MG63 (cell line): ENCODE data around the gene BSDC1. TPM values are rescaled to one million over a fixed set of nuclear protein-coding genes. Genes with fewer than 3 reads are reported as not detected.
"Not testable (repeated sequence)": the region's sequence is repeated elsewhere in the genome, so short reads cannot be mapped to it uniquely, and the experiment has no call there.

Experiments used
- DNase-seq: peaks from one replicate; pipeline ENCODE4 v3.0.0-alpha.2; 2020
- H3K27me3 ChIP-seq: fragments of 250-450 bp; sonication (Bioruptor Pico); 2 replicates; pipeline ENCODE4 v1.5.1; 2020; ENCODE audit warnings: mild to moderate bottlenecking, moderate library complexity
- H3K36me3 ChIP-seq: fragments of 250-450 bp; sonication (Bioruptor Pico); 2 replicates; pipeline ENCODE4 v1.5.1; 2020; ENCODE audit warnings: mild to moderate bottlenecking, moderate library complexity
- H3K4me3 ChIP-seq: fragments of 250-450 bp; sonication (Bioruptor Pico); 2 replicates; pipeline ENCODE4 v1.5.1; 2020; ENCODE audit warnings: mild to moderate bottlenecking, moderate library complexity
- H3K9me3 ChIP-seq: fragments of 250-450 bp; sonication (Bioruptor Pico); 2 replicates; pipeline ENCODE4 v1.5.1; 2020; ENCODE audit warnings: mild to moderate bottlenecking, moderate library complexity
- total RNA-seq: library from RNA; depleted of rRNA; stranded (reverse); fragments of >200 nt; shearing (Covaris generic); gene quantifications from 2 replicates; pipeline ENCODE4 v1.2.3, GENCODE V29; 2014; ENCODE audit warnings: low replicate concordance

The BSDC1 gene
- total RNA-seq, 1 experiment from 2014 or later: 52.2 TPM

DNA sequence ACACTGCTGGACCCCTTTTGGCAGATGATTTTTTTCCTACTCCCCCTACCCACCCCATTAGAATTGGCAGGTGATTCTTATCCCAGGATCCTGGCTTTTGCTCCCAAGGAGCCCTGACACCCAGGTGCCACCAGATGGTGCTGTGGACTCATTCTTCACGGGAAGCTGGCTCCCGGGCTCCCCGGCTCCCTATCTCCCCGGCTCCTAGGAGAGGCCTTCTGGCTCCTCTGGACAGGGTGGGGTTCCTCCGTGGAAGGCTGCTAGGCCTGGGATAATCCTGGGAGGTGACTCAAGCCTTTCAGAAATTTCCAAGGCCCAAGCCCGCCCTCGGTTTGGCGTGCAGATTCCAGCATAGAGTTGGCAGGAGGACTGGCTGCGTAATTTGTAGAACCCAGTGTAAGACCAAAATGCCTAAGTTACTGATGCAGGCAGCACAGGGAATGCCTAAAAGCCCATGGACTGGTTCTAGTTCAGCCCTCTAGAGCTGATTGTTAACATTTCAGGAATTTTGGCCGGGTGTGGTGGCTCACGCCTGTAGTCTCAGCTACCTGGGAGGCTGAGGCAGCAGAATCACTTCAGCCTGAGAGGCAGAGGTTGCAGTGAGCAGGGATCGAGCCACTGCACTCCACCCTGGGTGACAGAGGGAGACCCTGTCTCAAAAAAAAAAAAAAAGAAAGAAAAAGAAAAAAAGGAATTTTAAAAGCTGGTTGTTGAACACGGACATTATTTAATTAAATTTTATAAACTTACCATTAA is 6.8 kb upstream of the BSDC1 start:
- Histone ChIP-seq H3K36me3 (no peaks in the 10 kb centered on the region), H3K27me3 (no peaks in the 10 kb centered on the region), H3K9me3 (no peaks in the 10 kb centered on the region), H3K4me3 (no peak overlapping the region)
- DNase-seq: peak; percentile 94

DNA sequence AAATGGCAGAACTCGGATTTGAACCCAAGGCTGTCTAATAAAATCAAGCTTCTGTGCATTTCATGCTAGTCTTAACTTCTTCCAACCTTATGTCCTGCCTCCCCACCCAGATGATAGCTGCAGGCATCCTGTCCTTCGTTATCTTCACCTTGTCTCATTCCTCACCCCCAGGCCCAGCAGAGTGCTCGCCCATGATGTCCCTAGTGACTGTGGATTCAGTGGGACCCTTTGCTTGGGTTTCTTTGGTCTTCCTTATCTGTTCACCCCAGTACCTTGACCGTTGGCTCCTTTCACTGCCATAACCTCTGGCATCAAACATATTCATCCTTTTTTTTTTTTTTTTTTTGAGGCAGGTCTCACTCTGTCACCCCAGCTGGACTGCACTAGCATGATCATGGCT is 5.6 kb upstream of the BSDC1 start:
- Histone ChIP-seq H3K4me3 (no peak overlapping the region), H3K27me3 (no peaks in the 10 kb centered on the region), H3K36me3 (no peaks in the 10 kb centered on the region), H3K9me3 (no peaks in the 10 kb centered on the region)
- no peak for DNase-seq

DNA sequence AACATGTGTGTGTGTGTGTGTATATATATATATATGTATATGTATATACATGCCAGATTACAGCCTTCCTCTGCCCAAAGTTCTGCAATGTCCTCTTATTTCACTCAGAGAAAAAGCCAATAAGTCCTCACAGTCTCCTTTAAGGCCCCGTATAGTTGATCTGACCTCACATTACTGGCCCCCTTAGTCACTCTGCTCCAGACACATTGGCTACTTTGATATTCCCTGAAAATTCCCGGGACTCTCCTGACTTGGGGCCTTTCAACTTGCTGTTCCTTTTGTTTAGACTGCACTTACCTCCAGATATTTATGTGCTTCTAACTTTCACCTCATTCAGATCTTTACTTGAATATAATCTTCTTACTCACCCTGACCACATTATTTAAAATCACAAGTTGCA is 4.2 kb upstream of the BSDC1 start:
- H3K27me3 ChIP-seq: no peaks in the 10 kb centered on the region
- no peak for DNase-seq
- no peaks in the 10 kb centered on the region for H3K9me3 ChIP-seq
- H3K4me3 ChIP-seq: no peak overlapping the region
- H3K36me3 ChIP-seq: no peaks in the 10 kb centered on the region; the same call in 1 of the 2 replicates

DNA sequence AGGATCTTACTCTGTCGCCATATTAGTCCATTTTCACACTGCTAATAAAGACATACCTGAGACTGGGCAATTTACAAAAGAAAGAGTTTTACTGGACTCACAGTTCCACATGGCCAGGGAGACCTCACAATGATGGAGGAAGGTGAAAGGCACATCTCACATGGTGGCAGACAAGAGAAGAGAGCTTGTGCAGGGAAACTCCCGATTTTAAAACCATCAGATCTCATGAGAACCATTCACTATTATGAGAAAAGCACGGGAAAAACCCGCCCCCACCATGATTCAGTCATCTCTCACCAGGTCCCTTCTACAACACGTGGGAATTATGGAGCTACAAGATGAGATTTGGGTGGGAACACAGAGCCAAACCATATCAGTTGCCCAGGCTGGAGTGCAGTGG is 2.3 kb upstream of the BSDC1 start:
- DNase-seq, H3K36me3 ChIP-seq, H3K27me3 ChIP-seq: not testable (repeated sequence)

DNA sequence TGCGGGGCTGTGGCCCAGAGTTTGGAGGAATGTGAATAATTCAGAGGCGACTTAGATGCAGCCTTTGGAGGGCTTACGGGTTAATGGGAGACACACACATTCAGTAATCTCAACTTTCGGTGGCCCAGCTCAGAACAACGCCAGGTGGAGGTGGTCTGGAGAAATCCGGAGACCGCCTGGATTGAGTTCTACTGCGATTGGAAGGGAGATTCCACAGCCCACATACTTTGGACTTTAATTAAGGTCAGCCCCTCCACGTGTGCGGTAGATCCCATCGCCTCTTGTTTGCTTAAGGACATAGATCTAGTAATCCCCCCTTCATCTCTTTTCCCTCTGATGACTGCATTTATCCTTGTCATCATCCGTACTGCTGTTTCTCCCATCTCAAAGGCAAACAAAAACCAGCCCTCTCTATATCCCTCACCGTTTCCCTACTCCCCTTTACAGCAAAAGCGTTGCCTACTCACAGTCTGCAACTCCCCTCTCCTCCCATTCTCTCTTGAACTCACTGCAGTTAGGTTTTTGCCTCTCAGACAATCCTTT is 720 bp upstream of the BSDC1 start:
- Histone ChIP-seq H3K27me3 (no peaks in the 10 kb centered on the region), H3K4me3 (peak overlapping the region; percentile 84), H3K9me3 (no peaks in the 10 kb centered on the region), H3K36me3 (peaks cover 16% of the 10 kb centered on the region)
- no peak for DNase-seq

More for the DNA sequence above, 2.3 kb upstream of the BSDC1 start:
- H3K4me3 ChIP-seq, H3K9me3 ChIP-seq: not testable (repeated sequence)

DNA sequence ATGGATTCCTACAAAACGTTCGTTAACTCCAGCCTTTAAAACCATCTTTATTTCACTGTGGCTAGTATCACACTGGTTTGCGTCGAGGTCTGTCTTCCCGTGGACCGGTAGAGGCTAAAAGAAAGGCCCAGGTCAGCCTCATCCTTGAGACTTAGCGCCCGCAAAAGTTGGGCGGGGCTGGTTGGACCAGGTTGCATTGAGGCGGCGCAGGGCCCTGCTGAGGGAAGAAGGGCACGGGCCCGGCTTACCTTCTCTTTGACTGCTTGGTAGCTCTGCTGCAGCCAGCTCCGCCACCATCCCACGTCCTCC is 455 bp downstream of the BSDC1 start:
- Histone ChIP-seq H3K27me3 (no peaks in the 10 kb centered on the region), H3K9me3 (no peaks in the 10 kb centered on the region), H3K4me3 (peak overlapping the region; percentile 84), H3K36me3 (peaks cover 21% of the 10 kb centered on the region)
- DNase-seq: peak; percentile 56

DNA sequence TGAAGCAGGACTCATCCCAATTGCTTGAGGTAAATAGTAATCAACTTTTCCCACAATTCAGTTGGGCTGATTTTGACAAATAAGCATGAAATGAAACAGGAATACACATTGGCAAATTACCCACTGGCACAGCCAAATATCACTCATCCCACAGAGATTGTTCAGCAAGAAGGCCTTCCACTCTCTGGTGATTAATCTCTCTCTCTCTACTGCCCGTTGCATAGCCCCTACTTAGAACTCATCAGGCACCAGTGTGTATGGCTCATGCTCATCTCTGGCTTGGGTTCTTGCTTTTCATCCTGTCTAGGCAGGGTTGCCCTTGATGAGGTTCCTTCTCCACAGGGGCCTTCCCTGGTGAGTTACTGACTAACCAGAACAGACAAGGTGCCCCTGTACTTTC is 1.1 kb downstream of the BSDC1 start:
- peak; percentile 53 for DNase-seq
- H3K27me3 ChIP-seq: no peaks in the 10 kb centered on the region
- no peaks in the 10 kb centered on the region for H3K9me3 ChIP-seq
- H3K4me3 ChIP-seq: peak overlapping the region; percentile 84
- H3K36me3 ChIP-seq: peaks cover 24% of the 10 kb centered on the region

DNA sequence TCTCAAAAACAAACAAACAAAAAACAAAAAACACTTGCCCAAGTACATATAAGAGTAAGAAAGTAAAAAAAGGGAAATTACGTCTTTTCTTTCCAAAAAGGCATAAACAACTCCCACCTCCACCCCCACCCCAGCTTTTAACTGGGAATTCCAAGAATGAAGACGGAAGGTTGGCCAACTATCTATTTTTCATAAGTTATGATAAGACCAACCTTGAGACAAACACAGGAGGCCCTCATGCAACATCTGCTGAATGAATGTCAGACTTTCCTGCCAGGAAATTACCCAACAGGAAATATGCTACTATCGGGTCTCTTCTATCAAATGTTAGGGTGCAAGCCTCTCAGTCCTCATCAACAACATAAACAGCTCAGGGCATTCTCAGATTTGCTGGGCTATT is 1.9 kb downstream of the BSDC1 start:
- Histone ChIP-seq H3K27me3 (no peaks in the 10 kb centered on the region), H3K36me3 (peaks cover 30% of the 10 kb centered on the region), H3K4me3 (no peak overlapping the region), H3K9me3 (no peaks in the 10 kb centered on the region)
- no peak for DNase-seq

DNA sequence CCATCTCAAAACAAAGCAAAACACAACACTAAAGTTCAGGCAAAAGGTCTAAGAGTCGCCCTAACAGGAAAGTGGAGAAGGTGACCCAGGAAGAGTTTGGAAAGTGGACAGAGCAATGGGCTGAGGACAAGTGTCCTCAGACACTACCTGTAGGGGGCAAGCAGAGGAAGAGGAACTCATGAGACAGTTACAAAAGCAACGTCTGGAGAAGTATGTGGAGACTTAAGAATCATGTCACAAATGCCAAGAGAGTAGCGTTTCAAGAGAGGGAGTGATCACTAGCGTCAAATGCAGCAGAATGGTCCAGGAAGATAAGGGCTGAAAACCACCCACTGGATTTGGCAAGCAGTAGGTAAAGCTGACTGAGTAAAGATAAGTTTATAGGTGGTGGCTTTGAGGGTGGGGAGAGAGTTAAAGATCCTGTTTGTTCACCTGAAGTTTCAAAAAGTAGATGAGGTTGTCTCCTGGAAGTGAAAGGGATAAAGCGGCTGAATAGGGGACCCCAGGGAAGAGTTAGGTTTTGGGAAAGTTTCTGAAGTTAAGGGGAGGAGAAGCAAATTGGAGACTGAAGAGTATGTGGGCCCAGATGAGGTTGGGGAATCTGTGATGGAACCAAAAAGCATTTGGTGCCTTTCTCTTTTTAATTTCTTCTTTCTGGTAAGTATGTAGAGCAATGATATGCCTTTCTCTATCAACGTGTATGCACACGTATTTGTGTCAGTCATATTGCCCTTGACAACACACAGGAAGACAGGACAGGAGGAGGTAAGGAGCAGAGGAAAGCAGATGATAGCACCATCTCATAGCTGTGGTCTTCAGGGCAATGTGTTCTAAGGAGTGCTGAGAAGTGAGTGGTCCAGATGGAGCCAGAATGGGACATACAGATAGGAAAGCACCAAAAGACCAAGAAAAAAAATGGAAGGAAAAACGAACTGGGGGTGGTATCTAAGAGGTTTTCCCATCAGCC is 3.1 kb downstream of the BSDC1 start:
- Histone ChIP-seq H3K4me3 (no peak overlapping the region), H3K27me3 (no peaks in the 10 kb centered on the region), H3K9me3 (no peaks in the 10 kb centered on the region), H3K36me3 (peaks cover 35% of the 10 kb centered on the region)
- no peak for DNase-seq

DNA sequence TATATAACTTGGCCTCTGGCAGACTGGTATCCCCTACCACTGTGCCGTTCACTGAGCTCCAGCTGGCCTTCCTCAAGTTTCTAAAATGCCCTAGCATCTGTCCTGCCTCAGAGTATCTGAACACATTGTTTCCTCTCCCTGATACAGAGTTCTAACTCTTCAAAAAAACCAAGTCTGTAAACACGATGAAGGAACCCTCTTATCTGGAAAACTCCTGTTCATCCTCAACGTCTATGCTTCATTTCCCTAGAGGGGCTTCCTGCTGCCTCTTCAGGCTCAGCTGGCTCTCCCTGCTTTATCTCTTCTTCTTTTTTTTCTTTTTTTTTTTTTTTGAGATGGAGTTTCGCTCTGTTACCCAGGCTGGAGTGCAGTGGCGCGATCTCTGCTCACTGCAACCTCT is 5.6 kb downstream of the BSDC1 start:
- DNase-seq: no peak
- Histone ChIP-seq H3K9me3 (no peaks in the 10 kb centered on the region), H3K36me3 (peaks cover 52% of the 10 kb centered on the region), H3K27me3 (no peaks in the 10 kb centered on the region), H3K4me3 (no peak overlapping the region)

DNA sequence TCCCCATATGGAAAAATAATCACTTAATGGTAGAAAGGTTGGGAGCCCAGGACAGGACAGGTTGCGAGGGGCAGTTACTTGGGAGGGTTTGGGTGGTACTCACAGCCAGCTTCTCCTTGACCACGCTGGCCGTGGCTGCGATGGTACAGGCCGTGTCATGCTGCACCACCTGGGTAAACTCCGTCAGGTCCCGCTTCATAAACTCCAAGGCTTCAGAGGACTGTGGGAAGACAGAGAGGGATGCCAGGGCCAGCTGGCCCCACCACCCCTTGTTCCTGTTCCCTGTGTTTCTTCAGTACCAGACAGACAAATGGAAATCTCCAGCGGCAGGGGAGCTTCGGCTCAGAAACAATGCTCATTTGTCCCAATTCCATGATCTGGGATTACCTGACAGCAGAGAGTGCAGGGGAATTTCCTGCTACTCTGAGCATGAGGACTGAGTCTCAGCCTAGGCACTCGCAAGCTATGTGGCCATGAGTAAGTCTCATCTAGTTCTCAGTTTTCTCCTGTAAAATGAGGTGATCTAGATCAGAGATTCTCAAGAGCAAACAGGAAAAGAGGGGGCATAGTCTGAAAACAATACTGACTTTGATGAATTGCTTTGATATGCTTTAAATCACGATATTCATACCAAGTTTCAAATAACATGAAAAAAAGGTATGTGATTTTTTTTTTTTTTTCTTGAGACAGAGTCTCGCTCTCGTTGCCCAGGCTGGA is 7.4 kb downstream of the BSDC1 start:
- no peaks in the 10 kb centered on the region for H3K9me3 ChIP-seq
- peaks cover 57% of the 10 kb centered on the region for H3K36me3 ChIP-seq
- DNase-seq: no peak
- no peak overlapping the region for H3K4me3 ChIP-seq
- H3K27me3 ChIP-seq: no peaks in the 10 kb centered on the region

DNA sequence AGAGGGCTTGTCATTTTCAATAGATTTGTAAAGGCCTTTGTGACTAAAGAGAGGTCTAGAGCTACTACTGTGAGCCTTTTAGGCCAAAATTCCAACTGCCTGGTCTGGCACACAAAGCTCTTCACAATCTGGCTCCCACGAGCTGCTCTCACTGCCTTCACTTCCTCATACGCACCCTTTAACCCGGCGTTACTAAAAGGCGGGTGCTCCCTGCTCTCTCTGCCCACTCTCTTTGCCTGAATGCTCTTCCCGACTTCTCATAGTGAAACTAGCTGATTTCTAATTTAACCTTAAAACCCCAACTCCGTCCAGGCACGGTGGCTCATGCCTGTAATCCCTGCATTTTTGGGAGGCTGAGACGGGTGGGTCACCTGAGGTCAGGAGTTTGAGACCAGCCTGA is 14.2 kb downstream of the BSDC1 start:
- Histone ChIP-seq H3K36me3 (peaks cover 48% of the 10 kb centered on the region), H3K27me3 (no peaks in the 10 kb centered on the region), H3K9me3 (no peaks in the 10 kb centered on the region), H3K4me3 (no peak overlapping the region)
- DNase-seq: no peak

DNA sequence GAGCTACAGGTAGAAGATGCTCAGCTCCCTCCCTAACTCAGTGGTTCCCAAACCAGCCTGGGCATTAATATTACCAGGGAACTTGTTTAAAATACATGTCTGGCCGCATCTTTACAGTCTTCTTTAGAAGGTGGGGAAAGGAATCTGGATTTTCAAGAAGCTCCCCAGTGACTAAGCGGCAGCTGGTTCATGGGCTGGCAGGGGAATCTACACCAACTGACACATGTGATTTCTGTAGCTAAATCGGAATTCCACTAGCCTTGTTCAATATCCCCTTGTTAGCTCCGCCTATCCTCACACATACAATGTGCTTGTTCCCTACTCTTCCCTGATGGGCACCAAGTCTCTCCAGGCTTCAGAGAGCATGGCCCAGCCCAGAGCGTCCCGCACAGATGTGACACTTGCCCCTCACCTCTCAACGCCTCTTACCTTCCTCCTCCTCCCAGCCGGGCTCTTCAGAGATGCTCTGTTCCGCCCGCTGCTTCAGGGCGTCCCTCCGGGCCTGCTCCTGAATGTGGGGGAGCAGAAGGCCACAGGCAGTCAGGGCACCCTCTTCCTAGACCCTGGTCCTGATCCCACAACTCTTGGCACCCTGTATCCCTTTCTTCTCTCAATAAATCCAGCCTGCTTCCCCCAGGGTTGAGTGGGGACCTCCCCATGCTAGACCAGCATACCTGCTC is 16.6 kb downstream of the BSDC1 start:
- H3K4me3 ChIP-seq: no peak overlapping the region
- no peaks in the 10 kb centered on the region for H3K9me3 ChIP-seq
- H3K36me3 ChIP-seq: peaks cover 45% of the 10 kb centered on the region
- DNase-seq: no peak
- H3K27me3 ChIP-seq: no peaks in the 10 kb centered on the region

DNA sequence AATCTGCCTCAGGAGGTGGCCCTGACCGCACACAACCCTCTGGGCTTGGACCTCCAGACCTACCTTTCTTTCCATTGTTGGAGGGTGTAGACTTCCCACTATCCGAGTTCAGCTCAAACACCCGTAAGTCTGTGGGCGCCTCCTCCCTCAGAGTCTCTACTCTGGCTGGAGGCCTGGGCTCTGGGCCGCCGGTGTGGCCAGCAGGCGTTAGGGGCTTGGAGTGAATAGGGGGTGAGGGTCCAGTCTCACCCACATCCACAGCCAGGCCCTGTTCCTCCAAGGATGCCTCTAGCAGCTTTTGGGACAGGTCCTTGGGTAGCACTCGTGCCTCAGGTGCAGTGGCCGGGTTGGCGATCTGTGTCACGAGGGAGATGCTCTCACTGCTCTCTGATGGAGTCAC is 18.0 kb downstream of the BSDC1 start:
- Histone ChIP-seq H3K4me3 (no peak overlapping the region), H3K9me3 (no peaks in the 10 kb centered on the region), H3K27me3 (no peaks in the 10 kb centered on the region), H3K36me3 (peaks cover 39% of the 10 kb centered on the region)
- no peak for DNase-seq

DNA sequence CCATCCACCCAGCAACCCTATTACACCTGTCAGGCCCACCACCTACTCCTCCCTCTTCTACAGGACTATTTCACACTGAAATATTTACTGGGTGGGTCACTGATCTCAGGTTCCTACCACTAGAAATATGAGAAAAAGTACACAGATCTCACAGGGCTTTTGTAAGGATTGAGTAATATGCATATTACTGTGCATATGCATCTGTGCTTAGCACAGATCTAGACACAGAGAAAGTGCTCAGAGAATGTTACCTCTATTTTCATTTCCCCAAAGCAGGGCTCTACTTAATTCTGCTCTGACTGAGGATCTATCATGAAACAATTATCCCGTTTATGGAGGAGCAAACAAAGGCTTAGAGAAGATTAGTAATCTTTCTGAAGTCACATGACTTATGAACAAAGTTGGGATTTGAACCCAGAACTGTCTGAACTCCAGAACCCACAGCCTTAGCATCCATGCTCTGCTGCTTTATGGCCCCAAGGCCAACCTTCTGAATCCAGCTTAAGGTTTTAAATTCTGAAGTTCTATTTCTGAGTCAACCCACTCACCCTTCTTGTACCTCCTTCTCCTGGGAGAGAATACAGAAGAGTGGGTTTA is 20.1 kb downstream of the BSDC1 start:
- Histone ChIP-seq H3K4me3 (no peak overlapping the region), H3K27me3 (no peaks in the 10 kb centered on the region), H3K36me3 (peaks cover 28% of the 10 kb centered on the region; the same call in 1 of the 2 replicates), H3K9me3 (no peaks in the 10 kb centered on the region)
- no peak for DNase-seq

DNA sequence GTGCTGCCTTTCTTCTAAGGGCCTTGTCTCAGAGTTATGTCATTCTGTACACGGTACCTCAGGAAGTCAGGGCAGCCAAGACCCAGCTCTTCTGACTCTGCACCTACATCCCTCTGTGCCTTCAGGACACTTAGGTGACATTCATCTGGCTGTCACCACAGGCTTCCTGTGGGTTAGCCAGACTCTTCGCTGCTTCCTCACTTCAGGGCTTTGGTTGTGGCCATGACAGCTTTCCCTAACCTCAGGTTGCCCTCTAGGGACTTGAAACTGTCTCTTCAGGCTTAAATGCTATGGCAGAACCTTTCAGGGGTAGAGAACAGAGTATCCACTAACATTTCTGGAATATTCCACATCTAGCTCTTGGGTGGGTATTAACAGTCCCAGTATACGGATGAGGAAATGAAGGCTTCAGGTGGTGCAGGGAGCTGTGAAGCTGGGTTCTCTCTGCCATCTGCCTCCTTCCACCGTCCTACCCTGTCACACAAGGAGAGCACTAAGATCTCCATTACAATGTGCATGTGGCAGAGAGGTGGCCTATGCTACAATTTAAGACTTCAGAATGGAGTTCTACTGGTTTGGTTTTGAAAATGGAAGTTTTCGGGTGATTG is 22.0 kb downstream of the BSDC1 start:
- DNase-seq: no peak
- H3K36me3 ChIP-seq: peaks cover 24% of the 10 kb centered on the region
- H3K27me3 ChIP-seq: no peaks in the 10 kb centered on the region
- H3K4me3 ChIP-seq: no peak overlapping the region
- no peaks in the 10 kb centered on the region for H3K9me3 ChIP-seq
